PC-3 (cell line): ENCODE results near the gene SVIL. TPM values are rescaled to one million over a fixed set of nuclear protein-coding genes. Genes with fewer than 3 reads are reported as not detected.
"Not testable (repeated sequence)": the region's sequence is repeated elsewhere in the genome, so short reads cannot be mapped to it uniquely, and the experiment has no call there.

Source experiments
- ATAC-seq: fragments of 200-7000 bp; cut with Tn5 transposase; 2 replicates; pipeline ENCODE4 v1.9.1; 2020; ENCODE audit warnings: mild to moderate bottlenecking, moderate library complexity
- BruUV-seq: library from RNA; stranded (reverse); fragments of 400-500 nt; replicated peaks from 2 replicates; lab custom pipeline; 2021; lab: Mats Ljungman, UMichigan
- CTCF ChIA-PET: fragments of 300-600 bp; sonication (Branson Sonifier 250); formaldehyde crosslinking; loops from one replicate; lab custom pipeline; 2022; ENCODE audit warnings: antibody characterized with exemption; lab: Charles Lee
- POLR2A ChIA-PET: fragments of 300-600 bp; sonication (Branson Sonifier 250); formaldehyde crosslinking; loops from one replicate; lab custom pipeline; 2022; ENCODE audit warnings: antibody characterized with exemption; ENCODE audit not compliant: unreplicated experiment; lab: Charles Lee
- DNase-seq: peaks from one replicate; pipeline ENCODE4 v3.0.0-alpha.2; 2015
- H2AFZ ChIP-seq: fragments of 300-600 bp; sonication (generic); 2 replicates; pipeline ENCODE4 v1.6.0; 2016; ENCODE audit warnings: antibody characterized with exemption, low read length
- H3F3A ChIP-seq: fragments of 300-600 bp; sonication (generic); one replicate; pipeline ENCODE4 v1.6.0; 2017; ENCODE audit warnings: antibody characterized with exemption, low read length, control low read depth, mild to moderate bottlenecking; ENCODE audit not compliant: unreplicated experiment
- H3K27ac ChIP-seq: fragments of 300-600 bp; sonication (generic); 2 replicates; pipeline ENCODE4 v1.5.1; 2016; ENCODE audit warnings: mild to moderate bottlenecking, low read length
- H3K27me3 ChIP-seq: fragments of 300-600 bp; sonication (generic); 2 replicates; pipeline ENCODE4 v1.6.1; 2016; ENCODE audit warnings: low read length, mixed read lengths
- H3K36me3 ChIP-seq: fragments of 300-600 bp; sonication (generic); 2 replicates; pipeline ENCODE4 v1.6.1; 2016; ENCODE audit warnings: low read depth, mixed run types, low read length, mixed read lengths
- H3K4me1 ChIP-seq: fragments of 300-600 bp; sonication (generic); 2 replicates; pipeline ENCODE4 v1.5.1; 2016; ENCODE audit warnings: low read length; ENCODE audit not compliant: insufficient read depth
- H3K4me2 ChIP-seq: fragments of 300-600 bp; sonication (generic); 2 replicates; pipeline ENCODE4 v1.6.0; 2016; ENCODE audit warnings: low read length
- H3K4me3 ChIP-seq: fragments of 300-600 bp; sonication (generic); 2 replicates; pipeline ENCODE4 v1.5.1; 2016; ENCODE audit warnings: mild to moderate bottlenecking, low read length, mixed read lengths
- H3K79me2 ChIP-seq: fragments of 300-600 bp; sonication (generic); 2 replicates; pipeline ENCODE4 v1.6.1; 2017; ENCODE audit warnings: low read length, mixed read lengths
- H3K9ac ChIP-seq: fragments of 300-600 bp; sonication (generic); 2 replicates; pipeline ENCODE4 v1.6.0; 2016; ENCODE audit warnings: mild to moderate bottlenecking, low read length
- H3K9me2 ChIP-seq: fragments of 300-600 bp; sonication (generic); replicated peaks from 2 replicates; pipeline ENCODE4 v1.6.1; 2016; ENCODE audit warnings: mixed run types, low read length, mixed read lengths
- H3K9me3 ChIP-seq: fragments of 300-600 bp; sonication (generic); 2 replicates; pipeline ENCODE4 v1.6.1; 2016; ENCODE audit warnings: low read length, mixed read lengths
- H4K20me1 ChIP-seq: fragments of 300-600 bp; sonication (generic); 2 replicates; pipeline ENCODE4 v1.6.1; 2016; ENCODE audit warnings: low read length, mixed read lengths
- CTCF ChIP-seq: fragments of 300-600 bp; sonication (generic); conservative IDR thresholded peaks from 2 replicates; pipeline ENCODE4 v1.5.1; 2017; ENCODE audit warnings: antibody characterized with exemption, low read depth, mild to moderate bottlenecking, low read length
- EZH2 ChIP-seq: fragments of 300-600 bp; sonication (generic); IDR thresholded peaks from one replicate; pipeline ENCODE4 v1.6.1; 2017; ENCODE audit warnings: antibody characterized with exemption, mild to moderate bottlenecking, low read length; ENCODE audit not compliant: unreplicated experiment
- EZH2phosphoT487 ChIP-seq: fragments of 300-600 bp; sonication (generic); IDR thresholded peaks from 2 replicates; pipeline ENCODE4 v1.6.1; 2018; ENCODE audit warnings: mild to moderate bottlenecking, antibody characterized with exemption, low read length, borderline replicate concordance
- intact Hi-C: fragments of 100-400 bp; cut with micrococcal nuclease; formaldehyde crosslinking; loops from 2 replicates; pipeline ENCODE4 v1.9.0; 2023
- total RNA-seq: library from RNA; depleted of rRNA; stranded (reverse); fragments of >200 nt; gene quantifications from 2 replicates; pipeline ENCODE4 v1.2.3, GENCODE V29; 2014

SVIL gene
- total RNA-seq, 1 experiment from 2014 or later = 19.2 TPM

- no TSS peak for BruUV-seq
- H3K9ac ChIP-seq = no peak overlapping the region
- H3K27me3 ChIP-seq = no peaks in the 10 kb centered on the region
- H3K4me1 ChIP-seq = peaks cover 24% of the 10 kb centered on the region
- H3K79me2 ChIP-seq = no peaks in the 10 kb centered on the region
- H3K9me3 ChIP-seq = no peaks in the 10 kb centered on the region
- H4K20me1 ChIP-seq = no peaks in the 10 kb centered on the region
- H3F3A ChIP-seq = peaks cover 10% of the 10 kb centered on the region
- H3K4me3 ChIP-seq = no peak overlapping the region
- no peak overlapping the region for H3K27ac ChIP-seq
- DNase-seq (no peak), ATAC-seq (no peak)
- ChIA-PET POLR2A (no interaction called here), CTCF (no interaction called here)
- H3K36me3 ChIP-seq = 0 out of 2 replicates have a peak, but pooled peaks cover 4% of the 10 kb centered on the region
- no peak overlapping the region for H3K4me2 ChIP-seq
- TF ChIP-seq EZH2phosphoT487 (no peak), CTCF (no peak), EZH2 (no peak)
- intact Hi-C loops = no loop called here
- no peak overlapping the region for H2AFZ ChIP-seq
- no peaks in the 10 kb centered on the region for H3K9me2 ChIP-seq
Measured at GRCh38 chr10:29553544-29554250, 81.1 kb downstream of the SVIL start.

GRCh38 chr10:29553116-29553515 lies 81.7 kb downstream of the SVIL start:
- H2AFZ ChIP-seq, H3K9me2 ChIP-seq, H4K20me1 ChIP-seq, H3K4me2 ChIP-seq, H3K4me3 ChIP-seq, POLR2A ChIA-PET, DNase-seq, H3F3A ChIP-seq, H3K36me3 ChIP-seq, H3K27ac ChIP-seq, CTCF ChIA-PET, BruUV-seq, H3K9ac ChIP-seq, H3K79me2 ChIP-seq, H3K9me3 ChIP-seq, H3K27me3 ChIP-seq, intact Hi-C loops, ATAC-seq: not testable (repeated sequence)
- peaks cover 24% of the 10 kb centered on the region for H3K4me1 ChIP-seq

- H2AFZ ChIP-seq, H3K4me3 ChIP-seq, H3K9me2 ChIP-seq, H3K36me3 ChIP-seq, H3K79me2 ChIP-seq, CTCF ChIA-PET, H4K20me1 ChIP-seq, H3F3A ChIP-seq, H3K27ac ChIP-seq, H3K27me3 ChIP-seq, H3K9me3 ChIP-seq, ATAC-seq, BruUV-seq, DNase-seq, POLR2A ChIA-PET, H3K9ac ChIP-seq, H3K4me2 ChIP-seq, intact Hi-C loops: not testable (repeated sequence)
- peaks cover 14% of the 10 kb centered on the region for H3K4me1 ChIP-seq
Measured at GRCh38 chr10:29549493-29549892, 85.3 kb downstream of the SVIL start.
